Fibroblast of lung (primary cell): Measurements from ENCODE around the gene CYP24A1. TPM values are rescaled to one million over a fixed set of nuclear protein-coding genes. Genes with fewer than 3 reads are reported as not detected.

Experiments used
- DNase-seq, 2 donors: peaks; one replicate each; pipeline versions ENCODE4 v3.0.0 to v3.0.0-alpha.2; 2010; ENCODE audit warnings: low read depth in 2 of 2
- H2AFZ ChIP-seq: 2 replicates; pipeline ENCODE4 v1.5.1; 2012; ENCODE audit warnings: low read length, control low read depth, inconsistent platforms
- H3K27ac ChIP-seq: 2 replicates; pipeline ENCODE4 v1.5.1; 2011; ENCODE audit warnings: low read length, control low read depth; ENCODE audit not compliant: insufficient read depth
- H3K27me3 ChIP-seq: 2 replicates; pipeline ENCODE4 v1.5.1; 2011; ENCODE audit warnings: mild to moderate bottlenecking, low read length; ENCODE audit not compliant: control insufficient read depth, insufficient read depth
- H3K36me3 ChIP-seq: 2 replicates; pipeline ENCODE4 v1.5.1; 2011; ENCODE audit warnings: low read length; ENCODE audit not compliant: control insufficient read depth, insufficient read depth
- H3K4me1 ChIP-seq: 2 replicates; pipeline ENCODE4 v1.5.1; 2011; ENCODE audit warnings: low read length; ENCODE audit not compliant: control insufficient read depth, insufficient read depth; ENCODE audit errors: extremely low read depth
- H3K4me2 ChIP-seq: 2 replicates; pipeline ENCODE4 v1.5.1; 2011; ENCODE audit warnings: low read length, control low read depth; ENCODE audit not compliant: insufficient read depth; ENCODE audit errors: extremely low read depth
- H3K4me3 ChIP-seq, 4 experiments: fragments of 200-600 bp in 1 of 4; sonication (generic) in 1 of 4; replicated peaks in 1 of 4; 2 replicates each; pipeline ENCODE4 v1.5.1; 2011 to 2016; ENCODE audit warnings: low read length in 4 of 4, low read depth in 3 of 4, mild to moderate bottlenecking in 3 of 4, control low read depth in 2 of 4, inconsistent platforms in 1 of 4, mixed read lengths in 1 of 4; ENCODE audit not compliant: insufficient read depth in 1 of 4; ENCODE audit errors: control extremely low read depth in 1 of 4
- H3K79me2 ChIP-seq: 2 replicates; pipeline ENCODE4 v1.5.1; 2012; ENCODE audit warnings: mild to moderate bottlenecking, low read length, inconsistent platforms; ENCODE audit not compliant: control insufficient read depth, insufficient read depth
- H3K9ac ChIP-seq: 2 replicates; pipeline ENCODE4 v1.5.1; 2011; ENCODE audit warnings: mild to moderate bottlenecking, low read length, control low read depth; ENCODE audit not compliant: insufficient read depth
- H3K9me3 ChIP-seq: 2 replicates; pipeline ENCODE4 v1.5.1; 2012; ENCODE audit warnings: low read depth, low read length; ENCODE audit not compliant: control insufficient read depth, insufficient read depth
- H4K20me1 ChIP-seq: 2 replicates; pipeline ENCODE4 v1.5.1; 2011; ENCODE audit warnings: low read length; ENCODE audit not compliant: control insufficient read depth, insufficient read depth; ENCODE audit errors: extremely low read depth
- CTCF ChIP-seq, 2 donors: IDR thresholded peaks in 1 of 2; conservative IDR thresholded peaks in 1 of 2; 1 replicate in 1 of 2; 2 replicates in 1 of 2; pipeline ENCODE4 v1.5.1; 2011 to 2012; ENCODE audit warnings: low read length in 2 of 2, control low read depth in 1 of 2, inconsistent platforms in 1 of 2, low read depth in 1 of 2, mild to moderate bottlenecking in 1 of 2
- EZH2 ChIP-seq: IDR thresholded peaks from 2 replicates; pipeline ENCODE4 v1.5.1; 2012; ENCODE audit warnings: low read length, control low read depth, mild to moderate bottlenecking; ENCODE audit errors: missing control alignments
- polyA plus RNA-seq, 2 donors: library from polyadenylated mRNA; depleted of rRNA in 1 of 2; stranded (reverse) in 1 of 2; unstranded in 1 of 2; fragments of >200 nt; gene quantifications; 2 replicates each; pipeline ENCODE4 v1.2.1, GENCODE V29; 2011 to 2012; ENCODE audit warnings: missing spikeins in 1 of 2
- total RNA-seq: library from RNA; depleted of rRNA; stranded (reverse); fragments of >200 nt; gene quantifications from 2 replicates; pipeline ENCODE4 v1.2.1, GENCODE V29; 2014

The CYP24A1 gene
- total and polyA plus RNA-seq, 2 donors (not counting 1 experiment from before 2014, with no cell fraction given): not detected

GRCh38 chr20:54170963-54171362 is 2.8 kb downstream of the CYP24A1 start:
- H3K9me3 ChIP-seq: no peaks in the 10 kb centered on the region
- H3K27ac ChIP-seq: no peak overlapping the region
- H3K79me2 ChIP-seq: no peaks in the 10 kb centered on the region
- no peak overlapping the region for H3K4me3 ChIP-seq
- no peaks in the 10 kb centered on the region for H3K36me3 ChIP-seq
- no peaks in the 10 kb centered on the region for H3K4me1 ChIP-seq
- H3K4me2 ChIP-seq: no peak overlapping the region
- DNase-seq: no peak
- H3K27me3 ChIP-seq: peaks cover 54% of the 10 kb centered on the region
- no peaks in the 10 kb centered on the region for H4K20me1 ChIP-seq
- H2AFZ ChIP-seq: no peak overlapping the region
- TF ChIP-seq CTCF (conservative IDR thresholded peaks at IDR 0.05 in 1 of 2, IDR thresholded peaks at IDR 0.05 in 1 of 2; ENCODE audit: low read depth in 1 of 2, low read length in 2 of 2) (no peak), EZH2 (no peak)
- no peak overlapping the region for H3K9ac ChIP-seq

GRCh38 chr20:54170026-54170471 is 3.7 kb downstream of the CYP24A1 start:
- peaks cover 54% of the 10 kb centered on the region for H3K27me3 ChIP-seq
- no peak for TF ChIP-seq EZH2
- TF ChIP-seq CTCF (conservative IDR thresholded peaks at IDR 0.05 in 1 of 2, IDR thresholded peaks at IDR 0.05 in 1 of 2; ENCODE audit: low read depth in 1 of 2, low read length in 2 of 2): no peak
- H3K4me2 ChIP-seq: no peak overlapping the region
- DNase-seq: no peak
- H3K4me3 ChIP-seq: no peak overlapping the region
- no peak overlapping the region for H3K27ac ChIP-seq
- no peak overlapping the region for H3K9ac ChIP-seq
- no peaks in the 10 kb centered on the region for H3K9me3 ChIP-seq
- no peaks in the 10 kb centered on the region for H3K4me1 ChIP-seq
- no peaks in the 10 kb centered on the region for H4K20me1 ChIP-seq
- no peaks in the 10 kb centered on the region for H3K36me3 ChIP-seq
- no peak overlapping the region for H2AFZ ChIP-seq
- no peaks in the 10 kb centered on the region for H3K79me2 ChIP-seq

- TF ChIP-seq EZH2 (no peak), CTCF (conservative IDR thresholded peaks at IDR 0.05 in 1 of 2, IDR thresholded peaks at IDR 0.05 in 1 of 2; ENCODE audit: low read depth in 1 of 2, low read length in 2 of 2) (no peak)
- Histone ChIP-seq H3K36me3 (no peaks in the 10 kb centered on the region), H2AFZ (no peak overlapping the region), H3K79me2 (no peaks in the 10 kb centered on the region), H3K4me2 (no peak overlapping the region), H3K27me3 (peaks cover 46% of the 10 kb centered on the region), H3K4me3 (no peak overlapping the region), H3K4me1 (no peaks in the 10 kb centered on the region), H3K9ac (no peak overlapping the region), H4K20me1 (no peaks in the 10 kb centered on the region), H3K27ac (no peak overlapping the region), H3K9me3 (no peaks in the 10 kb centered on the region)
- peak in 1 of 2 donors; percentile 22 for DNase-seq
Observed at GRCh38 chr20:54168961-54169862, 4.6 kb downstream of the CYP24A1 start.
